ENCODE data around the gene RCBTB1.
"Not testable (repeated sequence)": the region's sequence is repeated elsewhere in the genome, so short reads cannot be mapped to it uniquely, and the experiment has no call there.

Gene RCBTB1

DNA sequence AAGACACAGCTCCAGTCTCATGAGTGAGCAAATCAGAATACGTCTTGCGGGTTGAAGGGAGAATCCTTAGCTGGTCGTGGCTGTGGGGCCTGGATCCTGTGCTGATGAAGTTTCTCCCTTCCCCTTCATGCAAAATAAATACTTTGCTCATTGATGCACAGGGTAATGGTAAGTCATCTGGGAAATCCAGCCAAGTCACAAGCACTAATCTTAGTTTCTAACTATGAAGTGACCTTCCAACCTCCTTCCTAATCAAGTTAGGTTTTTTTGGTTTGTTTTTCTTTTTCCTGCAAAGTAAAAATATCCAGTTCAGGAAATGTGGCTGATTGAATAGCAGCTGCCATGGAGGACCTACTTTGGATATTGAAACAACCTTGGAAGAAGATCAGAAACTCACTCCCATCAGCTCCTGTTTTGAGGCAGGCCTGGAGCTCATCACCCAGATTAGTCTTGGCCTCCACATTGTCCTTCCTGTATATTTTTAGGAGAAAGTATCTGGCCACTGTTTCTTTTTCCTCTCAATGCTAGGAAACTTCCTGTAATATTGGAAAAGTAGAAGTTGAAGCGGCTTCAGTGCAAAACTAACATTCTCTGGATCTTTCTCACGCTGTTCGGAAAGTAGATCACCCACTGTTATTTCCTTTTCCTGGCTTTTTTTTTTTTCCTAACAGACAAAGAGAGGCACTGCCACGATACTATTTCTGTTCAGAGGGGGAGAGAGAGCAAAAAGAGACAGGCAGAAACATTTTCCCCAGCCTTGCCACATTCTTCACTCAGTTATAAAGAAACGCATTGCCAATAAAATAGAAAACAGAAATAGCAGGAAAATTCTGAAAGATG, 30.7 kb upstream of the RCBTB1 start:
- no peak overlapping the region for H3K4me3 ChIP-seq (ENCODE audit: low read depth, low read length)
- TF ChIP-seq, protein P1, sequence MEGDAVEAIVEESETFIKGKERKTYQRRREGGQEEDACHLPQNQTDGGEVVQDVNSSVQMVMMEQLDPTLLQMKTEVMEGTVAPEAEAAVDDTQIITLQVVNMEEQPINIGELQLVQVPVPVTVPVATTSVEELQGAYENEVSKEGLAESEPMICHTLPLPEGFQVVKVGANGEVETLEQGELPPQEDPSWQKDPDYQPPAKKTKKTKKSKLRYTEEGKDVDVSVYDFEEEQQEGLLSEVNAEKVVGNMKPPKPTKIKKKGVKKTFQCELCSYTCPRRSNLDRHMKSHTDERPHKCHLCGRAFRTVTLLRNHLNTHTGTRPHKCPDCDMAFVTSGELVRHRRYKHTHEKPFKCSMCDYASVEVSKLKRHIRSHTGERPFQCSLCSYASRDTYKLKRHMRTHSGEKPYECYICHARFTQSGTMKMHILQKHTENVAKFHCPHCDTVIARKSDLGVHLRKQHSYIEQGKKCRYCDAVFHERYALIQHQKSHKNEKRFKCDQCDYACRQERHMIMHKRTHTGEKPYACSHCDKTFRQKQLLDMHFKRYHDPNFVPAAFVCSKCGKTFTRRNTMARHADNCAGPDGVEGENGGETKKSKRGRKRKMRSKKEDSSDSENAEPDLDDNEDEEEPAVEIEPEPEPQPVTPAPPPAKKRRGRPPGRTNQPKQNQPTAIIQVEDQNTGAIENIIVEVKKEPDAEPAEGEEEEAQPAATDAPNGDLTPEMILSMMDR (IDR thresholded peaks at IDR 0.05; ENCODE audit: insufficient read depth, low read depth, low read length, missing control alignments) = no peak
- DNase-seq (ENCODE audit: low read depth) = no peak

- not testable (repeated sequence) for DNase-seq (ENCODE audit: low read depth); H3K4me3 ChIP-seq (ENCODE audit: low read depth, low read length)
Measured at GRCh38 chr13:49612042-49612441, 26.7 kb upstream of the RCBTB1 start.

DNA sequence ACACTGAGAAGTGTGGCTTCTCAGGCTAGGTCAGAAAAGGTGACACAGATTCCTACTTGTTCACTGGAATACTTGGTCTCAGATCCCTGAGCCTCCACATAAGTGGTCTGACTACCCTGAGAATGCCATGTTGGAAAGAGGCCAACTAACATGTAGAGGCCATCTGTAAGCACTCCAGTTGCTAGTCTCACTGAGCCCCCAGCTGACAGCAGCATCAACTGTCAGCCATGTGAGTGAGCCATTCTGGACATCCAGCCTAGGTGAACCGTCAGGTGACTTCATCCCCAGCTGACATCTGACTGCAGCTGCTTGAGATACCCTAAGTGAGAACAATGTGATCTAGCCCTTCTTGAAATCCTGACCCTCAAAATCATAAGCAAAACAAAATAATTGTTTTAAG, 24.8 kb upstream of the RCBTB1 start:
- no peak for DNase-seq (ENCODE audit: low read depth)
- no peak overlapping the region for H3K4me3 ChIP-seq (ENCODE audit: low read depth, low read length)
- TF ChIP-seq, protein P1 (IDR thresholded peaks at IDR 0.05; ENCODE audit: insufficient read depth, low read depth, low read length, missing control alignments) = no peak

DNA sequence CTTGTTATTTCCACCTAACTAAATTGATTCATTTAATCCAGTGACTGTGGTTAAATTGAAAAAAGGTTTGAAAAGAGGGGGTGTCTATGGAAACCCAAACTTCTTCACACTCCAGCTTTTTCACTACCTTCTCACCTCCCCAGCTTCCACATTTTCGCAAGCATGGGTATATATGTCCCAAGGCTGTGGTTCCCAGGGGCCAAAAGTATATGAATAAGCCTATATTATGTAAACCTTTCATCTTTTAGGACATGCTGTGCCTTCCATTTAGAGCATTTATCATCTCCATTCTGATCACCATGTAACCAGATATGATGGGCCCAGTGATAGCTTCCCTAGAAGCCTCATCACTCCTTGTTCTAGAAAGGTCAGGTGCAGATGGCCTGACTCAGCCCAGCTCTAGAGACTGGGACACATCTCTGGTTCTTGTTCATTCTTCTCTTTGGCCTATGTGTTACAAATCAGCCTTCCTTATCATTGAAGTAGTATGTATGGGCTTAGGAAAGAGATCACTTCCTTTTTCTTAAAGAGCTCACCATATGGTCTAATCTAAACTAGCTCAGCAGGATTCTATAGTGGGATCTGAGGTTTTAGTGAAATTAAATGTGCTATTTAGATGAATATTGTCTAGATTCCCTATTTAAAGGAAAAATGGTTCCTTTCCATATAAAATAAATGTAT, 23.4 kb upstream of the RCBTB1 start:
- no peak overlapping the region for H3K4me3 ChIP-seq (ENCODE audit: low read depth, low read length)
- DNase-seq (ENCODE audit: low read depth) = no peak
- TF ChIP-seq, protein P1 (IDR thresholded peaks at IDR 0.05; ENCODE audit: insufficient read depth, low read depth, low read length, missing control alignments) = no peak

GRCh38 chr13:49607761-49608160, 22.4 kb upstream of the RCBTB1 start:
- TF ChIP-seq, protein P1 (IDR thresholded peaks at IDR 0.05; ENCODE audit: insufficient read depth, low read depth, low read length, missing control alignments) = no peak
- DNase-seq (ENCODE audit: low read depth) = no peak
- H3K4me3 ChIP-seq (ENCODE audit: low read depth, low read length) = no peak overlapping the region

- DNase-seq (ENCODE audit: low read depth) = peak; percentile 91
Measured at GRCh38 chr13:49606747-49607648, 21.6 kb upstream of the RCBTB1 start.

More at GRCh38 chr13:49606747-49607648, 21.6 kb upstream of the RCBTB1 start:
- H3K4me3 ChIP-seq (ENCODE audit: low read depth, low read length) = peak overlapping the region; percentile 42
- TF ChIP-seq, protein P1 (IDR thresholded peaks at IDR 0.05; ENCODE audit: insufficient read depth, low read depth, low read length, missing control alignments) = peak; percentile 77

Measured in GM12865 (cell line).